HG02943 (cell line): Measurements from ENCODE around the gene MACROD2.

Source experiments
- ATAC-seq: cut with Tn5 transposase; IDR thresholded peaks from one replicate; pipeline ENCODE4 v1.9.1; 2021; ENCODE audit warnings: mild to moderate bottlenecking, low read depth, moderate library complexity; ENCODE audit not compliant: unreplicated experiment

MACROD2 gene

GRCh38 chr20:14687313-14687712, 692.0 kb downstream of the MACROD2 start:
- no peak for ATAC-seq

GRCh38 chr20:14688005-14688404, 692.7 kb downstream of the MACROD2 start:
- no peak for ATAC-seq

GRCh38 chr20:14691994-14692393, 696.7 kb downstream of the MACROD2 start:
- no peak for ATAC-seq

GRCh38 chr20:14696478-14696877, 701.2 kb downstream of the MACROD2 start:
- no peak for ATAC-seq

GRCh38 chr20:14696937-14697336, 701.6 kb downstream of the MACROD2 start:
- no peak for ATAC-seq

GRCh38 chr20:14698125-14698524, 702.8 kb downstream of the MACROD2 start:
- ATAC-seq: no peak

- ATAC-seq: no peak
Measured at GRCh38 chr20:14698605-14699373, 703.5 kb downstream of the MACROD2 start.

- ATAC-seq: peak; percentile 57
Measured at GRCh38 chr20:14700639-14700960, 705.3 kb downstream of the MACROD2 start.

- ATAC-seq: no peak
Measured at GRCh38 chr20:14701326-14701725, 706.0 kb downstream of the MACROD2 start.

- ATAC-seq: no peak
Measured at GRCh38 chr20:14706555-14706954, 711.2 kb downstream of the MACROD2 start.

- no peak for ATAC-seq
Measured at GRCh38 chr20:14707026-14707680, 711.8 kb downstream of the MACROD2 start.

- ATAC-seq: no peak
Measured at GRCh38 chr20:14707865-14708596, 712.7 kb downstream of the MACROD2 start.

GRCh38 chr20:14709439-14709838, 714.1 kb downstream of the MACROD2 start:
- no peak for ATAC-seq

- ATAC-seq: no peak
Measured at GRCh38 chr20:14710951-14711350, 715.6 kb downstream of the MACROD2 start.

- no peak for ATAC-seq
Measured at GRCh38 chr20:14711652-14712051, 716.3 kb downstream of the MACROD2 start.

GRCh38 chr20:14712302-14712739, 717.0 kb downstream of the MACROD2 start:
- ATAC-seq: no peak

GRCh38 chr20:14715400-14715799, 720.1 kb downstream of the MACROD2 start:
- no peak for ATAC-seq

- ATAC-seq: no peak
Measured at GRCh38 chr20:14716351-14716801, 721.1 kb downstream of the MACROD2 start.

GRCh38 chr20:14717134-14717999, 722.1 kb downstream of the MACROD2 start:
- ATAC-seq: peak; percentile 93

- ATAC-seq: no peak
Measured at GRCh38 chr20:14720251-14720650, 724.9 kb downstream of the MACROD2 start.
